Measurements from ENCODE around the gene SLC28A1.

SLC28A1 gene

DNA sequence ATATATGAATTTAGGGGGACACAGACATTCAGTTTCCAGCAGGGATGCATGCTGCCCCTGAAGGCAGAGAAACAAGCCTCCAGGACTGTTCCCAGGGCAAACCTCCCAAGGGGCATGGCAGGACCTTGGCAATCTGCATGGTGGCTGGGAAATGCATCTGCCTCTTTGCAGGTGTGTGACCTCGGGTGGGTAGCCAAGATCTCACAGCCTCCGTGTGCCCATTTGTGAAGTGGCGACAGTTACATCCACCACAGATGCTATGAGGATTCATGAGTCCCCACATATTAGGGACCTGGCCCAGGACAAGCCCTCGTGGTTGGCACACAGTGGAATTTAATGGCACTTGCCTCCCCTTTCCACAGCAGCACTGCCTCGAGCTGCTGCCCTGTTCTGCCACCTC, 29.9 kb downstream of the SLC28A1 start:
- Histone ChIP-seq H3K27me3 (ENCODE audit: insufficient read depth, low read depth, severe bottlenecking) (no peaks in the 10 kb centered on the region), H3K36me3 (no peaks in the 10 kb centered on the region), H3K9me3 (ENCODE audit: severe bottlenecking) (no peaks in the 10 kb centered on the region), H3K4me3 (ENCODE audit: low read depth, low read length) (no peak overlapping the region), H3K27ac (no peak overlapping the region)
- no peak for DNase-seq
- TF ChIP-seq, protein P1, sequence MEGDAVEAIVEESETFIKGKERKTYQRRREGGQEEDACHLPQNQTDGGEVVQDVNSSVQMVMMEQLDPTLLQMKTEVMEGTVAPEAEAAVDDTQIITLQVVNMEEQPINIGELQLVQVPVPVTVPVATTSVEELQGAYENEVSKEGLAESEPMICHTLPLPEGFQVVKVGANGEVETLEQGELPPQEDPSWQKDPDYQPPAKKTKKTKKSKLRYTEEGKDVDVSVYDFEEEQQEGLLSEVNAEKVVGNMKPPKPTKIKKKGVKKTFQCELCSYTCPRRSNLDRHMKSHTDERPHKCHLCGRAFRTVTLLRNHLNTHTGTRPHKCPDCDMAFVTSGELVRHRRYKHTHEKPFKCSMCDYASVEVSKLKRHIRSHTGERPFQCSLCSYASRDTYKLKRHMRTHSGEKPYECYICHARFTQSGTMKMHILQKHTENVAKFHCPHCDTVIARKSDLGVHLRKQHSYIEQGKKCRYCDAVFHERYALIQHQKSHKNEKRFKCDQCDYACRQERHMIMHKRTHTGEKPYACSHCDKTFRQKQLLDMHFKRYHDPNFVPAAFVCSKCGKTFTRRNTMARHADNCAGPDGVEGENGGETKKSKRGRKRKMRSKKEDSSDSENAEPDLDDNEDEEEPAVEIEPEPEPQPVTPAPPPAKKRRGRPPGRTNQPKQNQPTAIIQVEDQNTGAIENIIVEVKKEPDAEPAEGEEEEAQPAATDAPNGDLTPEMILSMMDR (IDR thresholded peaks at IDR 0.05; ENCODE audit: low read depth, low read length): no peak

DNA sequence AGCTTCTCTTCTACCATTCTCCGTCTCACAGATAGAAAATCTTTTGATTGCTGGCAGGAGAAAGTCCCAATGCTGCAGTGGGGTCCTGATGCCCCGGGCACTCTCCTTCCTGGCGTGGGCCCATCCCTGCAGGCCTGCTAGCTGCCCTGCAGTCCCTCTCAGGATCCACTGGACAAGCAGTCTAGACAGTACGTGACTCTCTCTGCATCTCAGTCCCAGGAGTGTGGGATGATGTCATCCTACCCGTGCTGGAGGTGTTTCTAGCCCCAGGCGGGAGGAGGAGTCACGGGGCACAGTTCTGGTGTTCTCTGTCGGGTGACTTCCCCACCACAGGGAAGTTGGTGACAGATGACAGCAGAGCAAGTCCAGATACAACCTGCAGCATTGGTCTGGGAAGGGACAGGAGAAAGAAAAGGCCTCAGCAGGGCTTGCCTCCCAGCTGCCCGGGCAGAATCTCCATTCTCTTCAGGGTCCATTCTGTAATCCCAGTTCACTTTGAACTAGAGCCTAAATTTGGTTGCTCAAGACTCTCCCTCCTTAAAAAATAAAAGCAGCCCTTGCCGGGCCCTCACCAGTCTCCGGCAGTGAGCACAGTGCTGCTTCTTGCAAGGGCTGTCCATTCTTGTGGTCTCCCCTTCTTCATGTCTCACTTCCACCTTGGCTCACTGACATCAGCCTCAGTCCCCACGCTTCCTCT, 30.6 kb downstream of the SLC28A1 start:
- Histone ChIP-seq H3K36me3 (no peaks in the 10 kb centered on the region), H3K9me3 (ENCODE audit: severe bottlenecking) (no peaks in the 10 kb centered on the region), H3K27ac (no peak overlapping the region), H3K4me3 (ENCODE audit: low read depth, low read length) (no peak overlapping the region), H3K27me3 (ENCODE audit: insufficient read depth, low read depth, severe bottlenecking) (no peaks in the 10 kb centered on the region)
- TF ChIP-seq, protein P1 (IDR thresholded peaks at IDR 0.05; ENCODE audit: low read depth, low read length): no peak
- DNase-seq: peak; percentile 52

DNA sequence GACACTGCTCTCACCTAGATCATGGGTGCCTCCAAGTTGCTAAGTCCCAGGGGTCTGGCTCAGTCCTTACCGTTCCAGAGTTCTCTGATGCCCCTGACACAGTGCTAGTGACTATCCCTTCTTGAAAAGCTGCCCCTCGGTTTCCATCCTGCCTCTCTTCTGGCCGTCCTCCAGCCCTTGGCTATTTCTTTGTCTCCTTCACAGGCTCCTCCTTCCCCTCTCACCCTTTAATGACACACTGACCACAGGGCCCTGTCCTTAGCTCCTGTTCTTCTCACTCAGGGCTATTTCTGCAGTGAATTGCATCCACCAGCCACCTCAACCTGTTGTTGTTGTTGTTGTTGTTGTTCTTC, 31.1 kb downstream of the SLC28A1 start:
- DNase-seq: no peak

DNA sequence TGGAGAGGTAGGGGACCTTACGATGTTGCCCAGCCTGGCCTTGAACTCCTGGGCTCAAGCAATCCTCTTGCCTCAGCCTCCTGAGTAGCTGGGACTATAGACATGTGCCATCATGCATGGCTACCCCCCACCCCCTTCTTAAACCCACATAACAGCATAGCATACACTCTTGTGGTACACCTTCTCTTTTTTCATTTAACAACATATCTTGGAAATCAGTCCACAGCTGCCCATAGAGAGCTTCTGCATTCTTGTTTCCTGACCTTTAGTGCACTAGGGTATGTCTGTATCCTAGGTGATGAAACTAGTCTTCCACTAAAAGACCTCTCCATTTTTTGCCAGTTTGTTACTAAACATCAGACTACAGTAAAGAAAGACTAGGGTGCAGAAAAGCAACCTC, 33.0 kb downstream of the SLC28A1 start:
- DNase-seq: no peak
- H3K9me3 ChIP-seq (ENCODE audit: severe bottlenecking): no peaks in the 10 kb centered on the region
- H3K27me3 ChIP-seq (ENCODE audit: insufficient read depth, low read depth, severe bottlenecking): no peaks in the 10 kb centered on the region
- TF ChIP-seq, protein P1 (IDR thresholded peaks at IDR 0.05; ENCODE audit: low read depth, low read length): no peak
- no peak overlapping the region for H3K27ac ChIP-seq
- H3K4me3 ChIP-seq (ENCODE audit: low read depth, low read length): no peak overlapping the region
- no peaks in the 10 kb centered on the region for H3K36me3 ChIP-seq

More for the DNA sequence above, 31.1 kb downstream of the SLC28A1 start:
- TF ChIP-seq, protein P1 (IDR thresholded peaks at IDR 0.05; ENCODE audit: low read depth, low read length): no peak
- H3K27ac ChIP-seq: no peak overlapping the region
- H3K36me3 ChIP-seq: no peaks in the 10 kb centered on the region
- no peak overlapping the region for H3K4me3 ChIP-seq (ENCODE audit: low read depth, low read length)
- H3K27me3 ChIP-seq (ENCODE audit: insufficient read depth, low read depth, severe bottlenecking): no peaks in the 10 kb centered on the region
- H3K9me3 ChIP-seq (ENCODE audit: severe bottlenecking): no peaks in the 10 kb centered on the region

DNA sequence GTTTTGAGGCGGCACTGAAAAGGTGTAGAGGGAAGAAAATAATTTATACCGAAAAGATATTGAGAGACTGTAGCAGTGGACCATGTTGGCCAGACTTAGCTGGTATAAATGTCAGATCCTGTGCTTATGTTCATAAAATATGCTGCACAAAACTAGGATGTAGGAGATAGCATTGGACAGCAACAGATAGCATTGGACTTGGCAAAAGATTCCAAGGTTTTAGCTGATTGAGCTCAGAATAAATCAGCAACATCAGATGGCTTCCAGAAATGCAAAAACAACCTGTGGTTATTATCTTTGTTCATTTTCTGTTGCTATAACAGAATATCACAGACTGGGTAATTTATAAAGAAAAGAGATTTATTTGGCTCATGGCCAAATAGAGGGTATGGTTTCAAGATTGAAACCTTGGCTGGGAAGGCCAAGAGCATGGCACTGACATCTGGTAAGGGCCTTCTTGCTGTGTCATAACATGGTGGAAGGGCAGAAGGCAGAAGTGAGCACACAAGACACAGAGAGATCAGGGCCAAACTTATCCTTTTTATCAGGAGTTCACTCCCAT, 34.7 kb downstream of the SLC28A1 start:
- no peak for DNase-seq
- Histone ChIP-seq H3K9me3 (ENCODE audit: severe bottlenecking) (no peaks in the 10 kb centered on the region), H3K36me3 (no peaks in the 10 kb centered on the region), H3K4me3 (ENCODE audit: low read depth, low read length) (no peak overlapping the region), H3K27ac (no peak overlapping the region), H3K27me3 (ENCODE audit: insufficient read depth, low read depth, severe bottlenecking) (no peaks in the 10 kb centered on the region)
- TF ChIP-seq, protein P1 (IDR thresholded peaks at IDR 0.05; ENCODE audit: low read depth, low read length): no peak

DNA sequence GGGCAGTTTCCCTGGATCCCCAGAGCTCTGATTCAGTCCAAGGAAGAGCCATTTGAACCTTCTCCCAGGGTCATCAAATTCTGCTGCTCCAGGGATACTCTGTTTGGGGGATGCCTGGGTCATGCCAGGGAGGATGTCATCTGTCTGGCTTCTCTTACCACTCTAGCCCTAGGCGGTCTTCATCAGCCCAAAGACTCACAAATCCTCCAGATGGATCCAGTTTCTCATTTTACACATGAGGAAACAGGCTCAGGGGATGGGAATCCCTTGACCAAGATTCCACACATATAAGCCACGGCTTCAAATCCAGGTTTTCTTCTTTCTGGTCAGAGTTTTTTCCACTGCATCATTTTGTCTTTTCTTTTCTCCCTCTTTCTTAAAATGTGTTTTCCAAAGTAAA, 36.7 kb downstream of the SLC28A1 start:
- Histone ChIP-seq H3K4me3 (ENCODE audit: low read depth, low read length) (no peak overlapping the region), H3K27ac (no peak overlapping the region), H3K9me3 (ENCODE audit: severe bottlenecking) (no peaks in the 10 kb centered on the region), H3K27me3 (ENCODE audit: insufficient read depth, low read depth, severe bottlenecking) (no peaks in the 10 kb centered on the region), H3K36me3 (no peaks in the 10 kb centered on the region)
- TF ChIP-seq, protein P1 (IDR thresholded peaks at IDR 0.05; ENCODE audit: low read depth, low read length): no peak
- no peak for DNase-seq
